Measurements from ENCODE around the gene RPP25L.

DNA sequence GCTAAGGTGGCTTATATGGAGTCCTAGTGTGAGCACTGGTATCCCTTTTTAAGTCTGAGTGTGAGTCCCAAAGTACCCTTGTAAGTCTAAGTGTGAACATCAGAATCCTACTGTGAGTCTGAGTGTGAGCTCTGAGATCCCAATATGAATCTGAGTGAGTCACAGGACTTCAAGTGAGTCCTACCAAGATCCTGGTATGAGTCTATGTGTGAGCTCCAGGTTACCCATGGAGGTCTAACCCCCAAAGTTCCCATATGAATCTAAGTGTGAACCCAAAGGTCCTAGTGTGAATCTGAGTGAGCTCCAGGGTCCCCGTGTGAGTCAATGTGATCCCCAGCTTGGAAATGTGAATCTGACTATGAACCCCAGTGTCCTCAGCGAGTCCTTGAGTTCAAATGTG, 24.6 kb downstream of the RPP25L start:
- TF ChIP-seq POLR2A (IDR thresholded peaks at IDR 0.05; ENCODE audit: low read length), result no peak
- no peak for TF ChIP-seq GATA1 (IDR thresholded peaks at IDR 0.05; ENCODE audit: low read depth, low read length)
